ENCODE results near the gene SH3RF3.
"Not testable (repeated sequence)": the region's sequence is repeated elsewhere in the genome, so short reads cannot be mapped to it uniquely, and the experiment has no call there.

The SH3RF3 gene

DNA sequence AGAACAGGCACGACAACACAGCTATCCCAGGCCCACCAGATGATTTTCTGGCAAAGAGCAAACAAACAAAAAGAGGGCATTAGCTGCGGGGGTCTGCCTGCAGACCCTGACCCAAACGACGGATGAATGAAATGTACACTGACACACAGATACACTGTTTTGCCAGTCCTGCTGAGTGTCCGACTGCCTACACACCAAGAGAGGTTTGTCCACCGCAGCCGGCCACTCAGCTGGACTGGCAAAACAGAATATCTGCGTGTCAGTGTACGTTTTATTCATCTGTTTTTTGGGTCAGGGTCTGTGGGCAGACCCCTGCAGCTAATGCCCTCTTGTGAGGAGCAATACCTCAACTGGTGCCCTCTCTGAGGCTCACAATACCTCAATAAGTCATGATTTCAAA lies 10.7 kb upstream of the SH3RF3 start:
- DNase-seq (ENCODE audit: low read depth in 2 of 2), result no peak

DNA sequence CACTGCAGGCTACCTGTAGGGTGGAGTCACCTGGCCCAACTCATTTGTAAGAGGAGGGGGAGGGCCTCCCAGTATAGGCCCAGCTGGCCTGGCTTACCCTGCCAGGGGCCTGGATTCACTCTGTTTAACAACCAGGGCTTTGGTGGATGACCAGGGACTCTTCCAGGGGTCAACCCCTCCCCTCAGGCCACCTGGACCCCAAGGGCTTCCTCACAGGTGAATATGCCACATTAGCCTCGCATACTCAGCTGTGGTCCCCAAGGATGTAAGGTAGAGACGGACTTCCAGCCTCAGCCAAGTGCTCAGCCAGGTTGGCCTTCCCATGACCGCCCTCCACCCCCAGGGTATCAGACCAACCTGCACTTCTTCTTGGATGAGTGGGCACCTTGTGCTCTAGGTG lies 8.8 kb upstream of the SH3RF3 start:
- DNase-seq (ENCODE audit: low read depth in 2 of 2), result no peak

DNA sequence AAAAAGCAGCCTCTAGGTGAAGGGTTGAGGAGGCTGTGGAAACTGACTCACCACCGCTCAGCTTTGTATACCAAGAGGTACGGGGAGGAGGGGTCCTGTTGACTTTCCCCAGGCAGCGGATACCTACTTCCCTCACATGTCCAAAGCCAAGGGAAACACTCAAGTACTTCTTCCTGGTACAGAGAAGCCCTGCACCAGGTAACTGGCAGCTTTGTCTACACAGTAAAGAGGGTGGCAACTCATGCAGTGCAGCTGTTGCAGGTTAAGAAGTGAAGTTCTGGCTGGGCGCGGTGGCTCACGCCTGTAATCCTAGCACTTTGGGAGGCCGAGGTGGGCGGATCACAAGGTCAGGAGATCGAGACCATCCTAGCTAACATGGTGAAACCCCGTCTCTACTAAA lies 8.3 kb upstream of the SH3RF3 start:
- DNase-seq (ENCODE audit: low read depth in 2 of 2), result not testable (repeated sequence)

DNA sequence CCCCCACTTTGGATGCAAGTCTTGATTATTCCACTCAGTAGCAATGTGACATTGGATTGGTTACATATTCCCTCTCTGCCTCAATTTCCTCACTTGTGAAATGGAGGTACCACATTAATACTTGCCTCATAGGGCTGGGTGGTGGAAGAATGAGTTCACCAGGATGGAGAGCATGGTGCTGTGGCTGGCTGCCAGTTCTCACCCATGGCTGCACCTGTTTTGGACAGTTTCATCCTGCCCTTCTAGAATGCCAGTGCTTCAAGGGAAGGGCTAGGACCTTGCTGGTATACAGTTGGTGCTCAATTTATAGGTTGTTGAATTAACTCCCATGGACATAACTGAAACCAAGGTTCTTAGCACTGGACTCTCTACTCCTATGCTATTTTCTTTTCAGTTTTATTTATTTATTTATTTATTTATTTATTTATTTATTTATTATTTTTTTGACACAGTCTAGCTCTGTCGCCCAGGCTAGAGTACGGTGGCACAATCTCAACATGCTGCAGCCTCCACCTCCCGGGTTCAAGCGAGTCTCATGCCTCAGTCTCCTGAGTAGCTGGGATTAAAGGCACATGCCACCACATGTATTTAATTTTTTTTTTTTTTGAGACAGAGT lies 5.3 kb upstream of the SH3RF3 start:
- no peak for DNase-seq (ENCODE audit: low read depth in 2 of 2)

DNA sequence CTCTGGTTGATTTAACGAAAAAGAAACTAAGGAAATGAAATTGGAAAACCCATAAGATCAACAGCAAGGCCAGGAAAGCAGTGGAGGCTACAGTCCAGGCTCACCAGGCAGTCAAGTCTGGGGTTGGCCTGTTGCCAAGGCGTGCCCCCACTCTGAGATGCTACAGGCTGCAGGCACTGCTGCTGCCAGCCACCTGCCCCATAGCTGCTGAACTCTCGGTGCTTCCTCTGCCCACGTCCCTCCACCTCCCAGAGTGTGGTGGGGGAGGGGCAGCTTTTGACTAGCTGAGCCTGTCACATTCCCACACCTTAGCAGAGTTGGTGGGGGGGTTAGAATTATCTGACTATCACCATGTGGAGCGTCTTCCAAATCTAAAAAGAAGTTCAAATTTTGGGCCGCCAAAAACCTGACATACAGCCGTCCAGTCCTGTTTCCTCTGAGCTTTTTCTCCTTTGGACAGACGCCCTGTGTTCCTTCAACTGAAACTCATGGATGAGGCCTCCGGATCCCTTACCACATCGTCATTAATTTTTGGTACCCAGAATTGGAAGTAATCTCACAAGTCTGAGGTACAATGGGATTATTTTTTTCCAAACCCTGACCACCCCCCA lies 3.9 kb upstream of the SH3RF3 start:
- no peak for DNase-seq (ENCODE audit: low read depth in 2 of 2)

DNA sequence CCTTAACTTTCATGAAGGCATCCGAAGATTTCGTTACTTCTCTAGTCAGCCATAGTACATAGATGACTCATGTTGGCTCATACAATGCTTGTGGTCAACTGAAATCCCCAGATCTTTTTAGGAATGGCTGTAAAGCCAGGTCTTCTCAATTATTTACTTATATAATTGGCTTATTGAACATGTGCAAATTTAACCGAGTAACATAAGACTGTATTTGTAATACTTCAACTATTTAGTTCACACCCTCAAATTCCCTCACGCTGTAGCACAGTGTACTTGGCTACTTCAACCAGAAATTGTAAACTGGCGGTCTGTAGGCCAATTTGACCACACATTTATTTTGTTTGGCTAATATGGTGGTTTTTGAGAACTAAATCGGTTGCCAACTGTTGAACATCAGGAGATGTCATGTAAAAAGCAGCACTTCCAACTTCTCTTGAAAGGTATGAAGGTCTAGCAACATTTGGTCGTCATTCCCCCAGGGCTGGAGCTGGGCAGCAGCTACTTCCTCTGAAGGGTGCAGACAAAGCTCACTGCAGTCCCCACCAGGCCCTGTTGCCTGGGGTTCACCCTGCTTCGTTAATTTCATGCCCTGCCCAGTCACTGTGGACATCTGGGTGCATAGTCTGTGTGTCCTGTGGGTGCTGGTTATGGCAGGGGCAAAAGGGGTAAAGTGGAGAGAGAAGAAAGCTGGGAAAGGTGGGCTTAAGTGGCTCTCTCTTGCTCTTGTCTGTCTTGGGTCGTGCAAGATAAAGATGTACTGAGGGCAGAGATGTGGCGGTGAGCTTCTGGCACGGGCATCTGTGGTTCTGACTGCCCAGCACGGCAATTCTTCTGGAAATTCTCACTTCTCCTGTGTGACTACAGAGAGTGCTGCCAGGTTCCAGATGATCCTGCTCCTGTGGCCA lies 3.2 kb upstream of the SH3RF3 start:
- DNase-seq (ENCODE audit: low read depth in 2 of 2), result no peak

DNA sequence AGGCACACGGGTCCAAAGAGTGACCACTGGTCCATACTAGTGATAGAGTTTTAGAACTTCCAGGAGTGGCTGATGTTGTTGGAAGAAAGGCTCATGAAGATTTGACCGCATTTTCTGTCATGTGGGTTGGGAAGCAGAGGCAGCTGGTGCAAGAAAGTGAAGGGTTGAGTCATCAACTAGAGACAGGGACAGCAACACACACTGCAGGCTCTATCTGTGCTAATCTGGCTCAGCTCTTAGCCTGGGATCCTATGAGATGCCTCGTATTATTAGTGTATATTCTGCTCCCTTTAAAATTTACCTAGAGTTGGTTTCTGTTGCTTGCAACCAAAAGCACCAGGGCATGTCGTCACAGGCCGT lies 2.5 kb upstream of the SH3RF3 start:
- DNase-seq (ENCODE audit: low read depth in 2 of 2), result no peak

DNA sequence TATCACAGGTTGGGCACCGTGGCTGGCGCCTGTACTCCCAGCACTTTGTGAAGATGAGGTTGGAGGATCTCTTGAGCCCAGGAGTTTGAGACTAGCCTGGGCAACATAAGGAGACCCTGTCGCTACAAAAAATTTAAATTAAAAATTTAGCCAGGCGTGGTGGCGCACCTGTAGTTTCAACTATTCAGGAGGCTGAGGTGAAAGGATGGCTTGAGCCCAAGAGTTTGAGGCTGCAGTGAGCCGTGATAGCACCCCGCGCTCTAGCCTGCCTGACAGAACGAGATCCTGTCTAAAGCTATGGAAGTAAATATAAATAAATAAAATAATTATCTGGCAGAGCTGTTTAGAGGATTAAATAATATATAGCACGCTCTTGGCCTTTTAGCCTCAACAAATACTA lies 1.4 kb upstream of the SH3RF3 start:
- no peak for DNase-seq (ENCODE audit: low read depth in 2 of 2)

DNA sequence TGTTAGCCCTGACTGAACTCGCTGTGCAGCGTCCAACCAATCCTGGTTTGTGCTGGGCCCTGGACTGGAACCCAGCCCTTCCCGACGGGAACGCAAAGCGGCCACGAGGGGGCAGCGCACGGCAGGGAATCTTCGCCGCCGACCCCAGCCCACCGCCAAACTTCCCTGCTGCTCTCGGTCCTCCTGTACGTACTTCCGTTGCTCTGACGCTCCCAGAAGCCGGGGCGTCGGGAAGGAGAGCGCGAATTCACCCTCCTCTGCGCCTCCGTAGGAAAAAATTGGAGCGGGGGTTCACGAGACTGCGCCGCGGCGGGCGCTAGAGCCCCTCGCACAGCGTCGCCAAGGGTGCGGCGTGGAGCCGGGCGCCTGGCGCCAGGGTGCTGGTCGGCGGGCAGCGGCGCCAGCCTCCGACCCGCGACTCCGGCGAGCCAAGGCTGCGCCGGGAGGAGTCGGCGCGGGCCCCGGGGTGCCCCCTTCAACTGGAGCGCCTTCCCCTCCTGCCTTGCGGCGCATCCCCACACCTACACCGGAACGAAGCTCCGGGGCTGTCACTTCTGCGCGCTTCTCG lies 873 bp upstream of the SH3RF3 start:
- peak; percentile 52 to 53 for DNase-seq (ENCODE audit: low read depth in 2 of 2)

DNA sequence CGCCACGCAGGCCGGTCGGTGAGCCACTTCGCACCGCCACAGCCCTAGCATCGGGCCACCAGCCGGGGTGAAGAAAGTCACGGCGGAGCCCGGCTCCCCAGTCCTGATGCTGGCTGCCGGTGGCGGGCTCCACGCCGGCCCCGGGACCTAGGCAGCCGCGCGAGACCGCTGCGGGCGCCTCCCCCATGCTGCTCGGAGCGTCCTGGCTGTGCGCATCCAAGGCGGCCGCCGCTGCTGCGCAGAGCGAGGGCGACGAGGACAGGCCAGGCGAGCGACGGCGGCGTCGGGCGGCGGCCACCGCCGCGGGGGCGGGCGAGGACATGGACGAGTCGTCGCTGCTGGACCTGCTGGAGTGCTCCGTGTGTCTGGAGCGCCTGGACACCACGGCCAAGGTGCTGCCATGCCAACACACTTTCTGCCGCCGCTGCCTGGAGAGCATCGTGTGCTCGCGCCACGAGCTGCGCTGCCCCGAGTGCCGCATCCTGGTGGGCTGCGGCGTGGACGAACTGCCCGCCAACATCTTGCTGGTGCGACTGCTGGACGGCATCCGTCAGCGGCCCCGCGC lies 433 bp downstream of the SH3RF3 start:
- no peak for DNase-seq (ENCODE audit: low read depth in 2 of 2)

DNA sequence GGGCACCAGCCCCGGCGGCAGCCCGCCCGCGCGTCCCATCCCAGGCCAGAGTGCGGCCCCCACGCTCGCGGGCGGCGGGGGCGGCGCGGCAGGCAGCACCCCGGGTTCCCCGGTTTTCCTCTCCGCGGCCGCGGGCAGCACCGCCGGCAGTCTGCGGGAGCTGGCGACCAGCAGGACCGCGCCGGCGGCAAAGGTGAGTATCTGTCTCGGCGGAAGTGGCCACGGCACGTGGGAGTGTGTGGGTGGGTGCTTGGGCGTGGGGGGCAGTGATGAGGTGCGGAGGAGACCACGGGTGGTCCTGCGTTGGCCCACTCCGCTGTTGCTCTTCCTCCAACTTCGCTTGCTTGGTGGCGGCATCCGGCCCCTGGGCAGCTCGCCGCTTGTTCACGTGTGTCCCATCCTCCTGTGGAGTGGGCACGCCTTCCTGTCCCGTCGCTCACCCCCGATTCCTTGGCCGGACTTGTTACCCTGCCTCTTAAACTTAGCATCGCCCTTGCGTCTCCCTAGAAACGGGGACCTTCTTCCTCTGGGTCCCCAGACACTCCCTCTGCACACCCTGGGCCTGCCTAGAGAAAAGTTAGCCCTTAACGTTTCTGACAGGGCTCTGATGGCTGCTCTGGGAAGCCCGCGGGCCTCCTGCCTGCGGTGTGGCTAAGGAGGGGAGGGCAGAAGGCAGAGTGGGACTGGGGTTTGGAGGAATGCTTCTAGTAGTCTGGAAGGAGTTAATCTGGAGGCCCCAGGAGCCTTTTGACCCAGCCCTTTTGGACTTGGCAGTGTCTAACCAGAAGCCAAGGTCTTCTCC lies 1.1 kb downstream of the SH3RF3 start:
- no peak for DNase-seq (ENCODE audit: low read depth in 2 of 2)

DNA sequence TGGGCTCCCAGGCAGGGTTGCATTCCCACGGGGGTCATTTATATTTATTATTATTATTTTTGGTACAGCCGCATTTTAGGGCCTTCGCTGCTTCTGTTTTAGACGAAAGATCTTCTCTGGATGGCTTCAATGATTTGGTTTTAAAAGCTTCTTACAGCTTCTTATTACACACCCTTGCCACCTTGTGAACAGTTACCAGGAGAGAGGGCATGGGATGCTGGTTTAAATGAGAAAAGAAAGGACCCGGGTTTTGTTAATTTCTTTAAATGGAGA lies 1.7 kb downstream of the SH3RF3 start:
- no peak for DNase-seq (ENCODE audit: low read depth in 2 of 2)

DNA sequence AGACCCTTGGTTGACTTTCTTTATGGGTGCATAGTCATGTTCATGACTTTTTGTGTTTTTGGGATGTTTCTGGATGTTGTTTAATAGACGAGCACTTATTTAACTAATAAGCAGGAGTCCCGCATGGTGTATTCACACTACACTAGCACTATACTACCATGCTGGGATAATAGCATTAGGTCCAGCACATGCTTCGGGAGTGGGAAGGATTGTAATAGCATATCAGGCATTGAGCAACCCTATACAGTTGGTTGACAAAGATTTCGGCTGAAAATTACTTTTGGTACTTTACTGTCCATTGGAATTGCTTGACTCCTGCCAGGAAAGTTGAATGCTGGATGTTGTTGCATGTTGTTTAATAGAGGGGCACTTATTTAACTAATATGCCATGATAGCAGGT lies 2.8 kb downstream of the SH3RF3 start:
- DNase-seq (ENCODE audit: low read depth in 2 of 2), result no peak

DNA sequence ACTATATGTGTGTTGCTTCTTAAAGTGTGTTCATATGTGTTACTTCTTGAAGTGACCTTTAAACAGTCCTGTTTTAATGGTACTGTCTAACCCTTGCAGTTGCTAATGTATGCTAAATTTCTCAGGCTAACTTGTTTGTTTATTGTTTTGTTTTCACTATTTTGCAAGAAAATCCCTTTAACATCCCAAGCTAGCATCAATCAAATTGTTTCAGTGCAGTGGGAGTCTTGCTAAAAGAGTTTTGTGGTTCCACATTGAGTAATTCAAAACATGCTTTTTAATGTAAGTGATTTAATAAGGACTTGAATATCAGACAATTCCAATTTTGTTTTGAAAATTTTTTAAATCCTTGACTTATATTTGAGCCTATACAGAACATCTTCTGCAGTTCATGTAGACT lies 3.6 kb downstream of the SH3RF3 start:
- DNase-seq (ENCODE audit: low read depth in 2 of 2), result no peak

DNA sequence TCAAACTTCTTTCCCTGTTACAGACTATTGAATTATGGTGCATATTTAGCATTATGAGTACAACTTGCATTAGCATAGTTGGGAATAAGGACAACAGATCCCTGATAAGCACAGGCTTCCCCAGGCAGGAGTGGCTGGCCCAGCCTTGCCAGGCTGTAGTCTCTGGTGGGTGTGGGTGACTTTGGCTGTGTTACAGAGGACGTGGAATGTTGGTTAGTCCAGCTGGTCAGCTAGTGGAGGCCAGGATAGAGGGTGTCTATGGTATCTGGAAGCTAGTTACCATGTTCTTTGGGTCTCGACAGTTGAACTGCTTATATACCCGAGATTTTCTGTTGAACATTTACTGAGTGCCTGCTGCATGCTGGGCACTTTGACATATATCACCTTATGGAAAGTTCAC lies 4.7 kb downstream of the SH3RF3 start:
- DNase-seq (ENCODE audit: low read depth in 2 of 2), result no peak

DNA sequence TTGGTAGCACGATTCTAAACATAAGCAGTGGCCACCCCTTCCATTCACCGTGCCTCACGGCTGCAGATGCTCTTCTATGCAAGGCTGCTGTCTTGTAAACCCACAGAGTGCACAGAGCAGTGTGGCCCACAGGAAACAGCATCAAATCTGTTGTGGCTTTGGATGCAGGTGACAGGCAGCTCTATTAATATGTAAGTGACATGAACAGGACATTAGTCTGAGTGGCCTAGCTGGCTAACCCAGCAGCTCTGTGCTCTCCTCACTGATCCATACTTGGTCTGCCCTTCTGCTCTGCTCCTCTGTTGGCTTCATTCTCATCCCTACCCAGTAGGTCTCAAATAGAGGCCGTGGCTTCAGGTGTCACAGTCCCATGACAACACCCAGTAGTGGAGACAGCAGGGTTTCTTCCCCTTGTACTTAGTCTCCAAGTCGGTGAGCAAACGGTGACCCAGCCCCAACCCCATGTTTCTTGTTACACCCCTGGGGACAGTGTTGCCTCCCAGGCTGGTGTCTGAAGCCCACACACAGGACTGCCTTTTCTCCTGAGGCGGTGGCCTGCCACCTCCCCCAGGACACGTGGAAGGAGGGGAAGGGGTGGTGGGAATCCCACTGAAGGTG lies 5.8 kb downstream of the SH3RF3 start:
- DNase-seq (ENCODE audit: low read depth in 2 of 2), result no peak

DNA sequence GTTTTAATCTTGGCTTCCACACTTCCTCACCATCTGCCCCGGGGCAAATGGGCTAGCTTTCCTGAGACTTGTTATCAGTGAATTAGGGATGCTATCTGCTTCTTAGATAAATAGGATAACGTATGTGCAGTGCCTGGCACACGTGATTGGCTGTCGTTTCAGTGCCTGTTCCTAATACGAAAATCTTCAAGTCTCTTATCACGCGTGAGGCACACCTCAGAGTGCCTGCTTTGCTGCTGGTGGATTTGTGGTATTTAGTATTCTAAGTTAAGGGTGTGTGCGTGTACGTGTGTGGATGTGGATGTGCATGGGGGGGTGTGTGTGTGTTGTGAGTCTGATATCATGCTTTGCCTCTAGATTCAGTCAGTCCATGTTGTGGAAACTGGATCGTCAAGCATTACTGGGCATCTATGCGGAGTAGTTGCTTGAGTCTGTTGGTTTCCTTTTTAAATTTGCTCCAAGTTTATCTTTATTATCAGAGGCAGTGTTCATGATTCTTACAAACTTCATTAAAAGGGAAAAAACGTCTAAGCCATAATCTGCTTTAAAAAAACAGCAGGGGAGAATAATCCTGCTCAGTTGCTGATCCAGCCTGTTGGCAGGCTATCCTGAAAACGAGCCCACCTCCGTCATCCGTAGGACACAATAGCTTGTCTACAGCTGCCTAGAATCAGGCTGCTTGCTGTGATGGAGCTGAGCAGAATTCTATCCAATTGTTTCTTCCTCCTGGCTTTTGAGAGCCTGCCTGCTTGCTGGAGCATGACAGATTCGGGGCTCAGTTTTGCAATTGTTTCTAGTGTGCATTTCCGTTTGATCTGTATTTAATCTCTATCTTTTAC lies 6.6 kb downstream of the SH3RF3 start:
- DNase-seq (ENCODE audit: low read depth in 2 of 2), result no peak

DNA sequence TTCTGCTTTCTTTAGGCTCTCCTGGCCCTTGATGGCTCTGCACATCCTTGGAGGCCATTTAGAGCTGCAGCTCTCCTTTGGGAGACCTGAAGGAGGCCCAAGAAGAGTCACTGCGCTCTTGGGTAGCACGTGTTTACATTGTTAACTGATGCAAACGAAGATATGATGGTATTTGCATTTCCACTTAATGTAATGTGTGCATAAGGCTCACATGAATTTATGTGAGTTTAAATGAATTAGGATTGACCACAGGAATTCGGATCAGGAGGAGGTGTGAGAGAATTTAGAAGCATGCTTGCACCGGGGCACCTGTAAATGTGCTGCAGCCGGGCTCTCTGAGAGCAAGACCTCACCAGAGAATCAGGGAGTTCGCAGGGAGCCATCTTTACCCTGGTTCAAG lies 7.5 kb downstream of the SH3RF3 start:
- no peak for DNase-seq (ENCODE audit: low read depth in 2 of 2)

DNA sequence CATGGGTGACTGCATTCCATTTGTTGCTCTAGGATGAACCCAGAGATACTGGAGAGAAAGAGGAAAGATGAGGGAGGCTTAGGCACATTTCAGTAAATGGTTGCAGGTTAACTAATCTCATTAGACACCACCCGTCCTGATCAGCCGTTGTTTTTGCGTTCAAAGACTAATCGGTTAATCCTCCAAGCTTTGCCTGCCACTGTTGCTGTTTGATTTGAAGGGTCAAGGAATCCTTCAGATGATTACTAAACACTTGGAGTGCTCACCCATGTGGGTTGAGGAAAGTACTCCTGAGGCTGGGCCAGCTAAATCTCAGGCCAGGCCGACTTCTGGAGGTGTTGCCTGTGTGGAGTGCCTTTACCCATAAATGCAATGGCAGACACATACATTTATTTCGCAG lies 8.6 kb downstream of the SH3RF3 start:
- no peak for DNase-seq (ENCODE audit: low read depth in 2 of 2)

DNA sequence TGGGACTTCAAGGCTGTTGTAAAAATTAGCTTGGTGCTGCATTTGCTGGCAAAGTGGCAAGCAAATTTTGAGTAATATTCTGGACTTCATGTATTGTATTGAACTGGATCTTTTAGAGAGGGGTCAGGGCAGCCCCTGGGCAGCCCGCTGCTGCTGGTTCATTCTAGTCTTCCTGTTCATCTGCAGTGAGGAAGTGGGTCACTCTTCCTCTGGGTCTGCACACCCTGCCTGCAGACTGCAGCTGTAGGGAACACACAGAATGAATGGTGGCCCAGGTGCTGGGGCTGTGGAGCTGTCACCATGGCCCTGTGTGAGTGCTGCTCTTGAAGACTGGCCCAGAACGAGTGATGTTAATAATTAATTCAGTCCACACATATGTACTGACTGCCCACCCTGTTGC lies 9.4 kb downstream of the SH3RF3 start:
- DNase-seq (ENCODE audit: low read depth in 2 of 2), result no peak

DNA sequence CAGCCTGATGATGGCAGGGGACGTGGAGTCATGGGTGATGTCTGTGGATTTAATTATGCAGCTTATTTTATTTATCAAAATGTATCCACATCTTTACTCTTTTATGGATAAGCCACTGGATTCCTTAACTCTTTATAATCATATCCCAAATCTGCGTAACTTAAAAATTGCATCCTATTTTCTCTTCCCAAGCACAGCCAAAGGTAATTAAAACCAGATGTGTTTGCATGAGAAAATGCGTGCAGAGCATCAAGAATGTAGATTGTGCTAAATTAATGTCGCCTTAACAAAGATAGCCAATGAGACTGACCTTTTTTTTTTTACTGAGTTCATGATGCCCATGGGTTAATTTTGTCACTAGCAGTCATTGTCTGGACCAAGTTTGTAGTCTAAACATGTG lies 10.0 kb downstream of the SH3RF3 start:
- no peak for DNase-seq (ENCODE audit: low read depth in 2 of 2)

All from stimulated activated CD8-positive, alpha-beta memory T cell treated with anti-CD3 and anti-CD28 coated beads, Interleukin-15, amount 100 ng/mL, for 48 hours (primary cell).